Upper lobe of left lung (tissue), 6 donors: ENCODE results near the gene DHX32. TPM values are rescaled to one million over a fixed set of nuclear protein-coding genes. Genes with fewer than 3 reads are reported as not detected.

ENCODE experiments used
- ATAC-seq, 2 donors: fragments of 200-7000 bp; cut with Tn5 transposase; one replicate each; pipeline ENCODE4 v1.9.1; 2022; ENCODE audit warnings: mild to moderate bottlenecking in 2 of 2, moderate library complexity in 2 of 2; ENCODE audit not compliant: low FRiP score in 2 of 2
- DNase-seq, 2 donors: peaks; one replicate each; pipeline ENCODE4 v3.0.0-alpha.2; 2019 to 2020
- H3K27ac ChIP-seq, 4 donors: fragments of 200-600 bp; sonication (generic); one replicate each; pipeline ENCODE4 v1.5.1; 2016 to 2019
- H3K27me3 ChIP-seq, 4 donors: fragments of 200-600 bp; sonication (generic); one replicate each; pipeline ENCODE4 v1.5.1; 2017 to 2019
- H3K36me3 ChIP-seq, 4 donors: fragments of 200-600 bp; sonication (generic); one replicate each; pipeline ENCODE4 v1.5.1; 2016 to 2019
- H3K4me1 ChIP-seq, 4 donors: fragments of 200-600 bp; sonication (generic); one replicate each; pipeline ENCODE4 v1.5.1; 2018 to 2019
- H3K4me3 ChIP-seq, 4 donors: fragments of 200-600 bp; sonication (generic); one replicate each; pipeline ENCODE4 v1.5.1; 2017 to 2019; ENCODE audit warnings: mild to moderate bottlenecking in 2 of 4, moderate library complexity in 1 of 4
- H3K9me3 ChIP-seq, 4 donors: fragments of 200-600 bp; sonication (generic); one replicate each; pipeline ENCODE4 v1.5.1; 2018 to 2019
- CTCF ChIP-seq, 6 experiments: fragments of 450-650 bp in 4 of 6; fragments of 200-600 bp in 2 of 6; sonication (generic) in 2 of 6; IDR thresholded peaks; one replicate each; pipeline ENCODE4 v1.5.1; 2016 to 2019; ENCODE audit warnings: antibody characterized with exemption in 6 of 6
- EP300 ChIP-seq, 4 donors: sonication (generic); formaldehyde crosslinking; IDR thresholded peaks; one replicate each; pipeline ENCODE4 v1.5.1; 2017; ENCODE audit warnings: antibody characterized with exemption in 4 of 4, control low read depth in 2 of 4
- POLR2A ChIP-seq, 4 donors: fragments of 450-650 bp; IDR thresholded peaks; one replicate each; pipeline ENCODE4 v1.5.1; 2016 to 2017; ENCODE audit warnings: antibody characterized with exemption in 4 of 4, mild to moderate bottlenecking in 2 of 4
- POLR2AphosphoS5 ChIP-seq, 2 donors: sonication (generic); formaldehyde crosslinking; IDR thresholded peaks; one replicate each; pipeline ENCODE4 v1.5.1; 2017; ENCODE audit warnings: antibody characterized with exemption in 2 of 2
- WGBS, 2 donors: methylation state at CpG; one replicate each; pipeline ENCODE4 v1.1.5; 2017 to 2018; 5-methylcytosine and 5-hydroxymethylcytosine counted together
- total RNA-seq, 6 donors: library from RNA; depleted of rRNA in 4 of 6; stranded (reverse); fragments of >200 nt in 4 of 6; gene quantifications; one replicate each; pipeline versions ENCODE4 v1.1.0 to v1.2.1, GENCODE V29; 2016 to 2021
- donor health status: DM: no; HTN: no; CAD: no; lungs with moderate emphysema.
- donor health status: DM: no; HTN: yes; CAD: no; lungs with severe emphysema.

DHX32 gene
- total RNA-seq, 6 donors from 2014 or later = 9.4 to 37.2 (median 28.0) TPM

- TF ChIP-seq CTCF (IDR thresholded peaks at IDR 0.05) = no peak
- no peak for TF ChIP-seq POLR2A (IDR thresholded peaks at IDR 0.05)
- no peak for TF ChIP-seq EP300 (IDR thresholded peaks at IDR 0.05)
- no peak for TF ChIP-seq POLR2AphosphoS5 (IDR thresholded peaks at IDR 0.05)
- 77 to 78% methylated on average over 2 of the region's 2 CpGs for WGBS, 2 donors
- Histone ChIP-seq H3K27me3 (no peaks in the 10 kb centered on the region), H3K36me3 (peaks cover 12 to 98% (median 76%) of the 10 kb centered on the region in 4 donors), H3K27ac (no peak overlapping the region), H3K4me1 (no peaks in the 10 kb centered on the region), H3K4me3 (no peak overlapping the region), H3K9me3 (no peaks in the 10 kb centered on the region)
- ATAC-seq = no peak
- DNase-seq = no peak
Observed at GRCh38 chr10:125836746-125837145, 44.3 kb downstream of the DHX32 start.

GRCh38 chr10:125828311-125828710 is 52.8 kb downstream of the DHX32 start:
- WGBS, 2 donors = 90 to 95% methylated on average over 5 of the region's 5 CpGs
- no peak for ATAC-seq
- H3K4me3 ChIP-seq = no peak overlapping the region

GRCh38 chr10:125827133-125827532 is 54.0 kb downstream of the DHX32 start:
- ATAC-seq = no peak
- no peak for TF ChIP-seq CTCF (IDR thresholded peaks at IDR 0.05)
- no peak for TF ChIP-seq POLR2A (IDR thresholded peaks at IDR 0.05)
- peaks cover 10 to 52% (median 37%) of the 10 kb centered on the region in 4 donors for H3K36me3 ChIP-seq
- no peaks in the 10 kb centered on the region for H3K9me3 ChIP-seq
- WGBS, 2 donors = 73 to 80% methylated on average over 2 of the region's 2 CpGs
- no peak for DNase-seq
- H3K27ac ChIP-seq = no peak overlapping the region
- no peaks in the 10 kb centered on the region for H3K27me3 ChIP-seq
- H3K4me3 ChIP-seq = no peak overlapping the region
- H3K4me1 ChIP-seq = peaks cover 24 to 32% (median 28%) of the 10 kb centered on the region in 4 donors

More at GRCh38 chr10:125828311-125828710, 52.8 kb downstream of the DHX32 start:
- TF ChIP-seq EP300 (IDR thresholded peaks at IDR 0.05) (no peak), POLR2AphosphoS5 (IDR thresholded peaks at IDR 0.05) (no peak)
- peaks cover 21 to 26% (median 24%) of the 10 kb centered on the region in 4 donors for H3K4me1 ChIP-seq
- H3K9me3 ChIP-seq = no peaks in the 10 kb centered on the region
- H3K27ac ChIP-seq = no peak overlapping the region
- H3K27me3 ChIP-seq = no peaks in the 10 kb centered on the region
- H3K36me3 ChIP-seq = peaks cover 15 to 63% (median 47%) of the 10 kb centered on the region in 4 donors
- DNase-seq = no peak

- DNase-seq = no peak
- no peak for ATAC-seq
- 82 to 88% methylated on average over 1 of the region's 1 CpG for WGBS, 2 donors
Observed at GRCh38 chr10:125824736-125825135, 56.4 kb downstream of the DHX32 start.

GRCh38 chr10:125823663-125824251 is 57.3 kb downstream of the DHX32 start:
- no peak for TF ChIP-seq EP300 (IDR thresholded peaks at IDR 0.05)
- no peak for TF ChIP-seq POLR2AphosphoS5 (IDR thresholded peaks at IDR 0.05)
- TF ChIP-seq POLR2A (IDR thresholded peaks at IDR 0.05) = no peak
- TF ChIP-seq CTCF (IDR thresholded peaks at IDR 0.05) = no peak
- DNase-seq (peak in 1 of 2 donors; percentile 55), ATAC-seq (no peak)
- H3K4me3 ChIP-seq = peak overlapping the region; percentile 85 to 98 (median 92)
- 0% methylated on average over 20 of the region's 20 CpGs for WGBS, 2 donors
- H3K9me3 ChIP-seq = no peaks in the 10 kb centered on the region
- no peaks in the 10 kb centered on the region for H3K27me3 ChIP-seq
- H3K36me3 ChIP-seq = peaks cover 0 to 18% (median 9%) of the 10 kb centered on the region in 4 donors
- H3K27ac ChIP-seq = peak overlapping the region; percentile 87 to 91 (median 90)
- H3K4me1 ChIP-seq = peaks cover 32 to 45% (median 36%) of the 10 kb centered on the region in 4 donors

More at GRCh38 chr10:125824736-125825135, 56.4 kb downstream of the DHX32 start:
- H3K9me3 ChIP-seq = no peaks in the 10 kb centered on the region
- H3K4me1 ChIP-seq = peaks cover 32 to 45% (median 36%) of the 10 kb centered on the region in 4 donors
- TF ChIP-seq POLR2A (IDR thresholded peaks at IDR 0.05) (no peak), POLR2AphosphoS5 (IDR thresholded peaks at IDR 0.05) (no peak), EP300 (IDR thresholded peaks at IDR 0.05) (no peak), CTCF (IDR thresholded peaks at IDR 0.05) (no peak)
- H3K27ac ChIP-seq = no peak overlapping the region
- H3K36me3 ChIP-seq = peaks cover 0 to 28% (median 17%) of the 10 kb centered on the region in 4 donors
- H3K4me3 ChIP-seq = peak overlapping the region in 1 of 4 donors; percentile 89
- no peaks in the 10 kb centered on the region for H3K27me3 ChIP-seq
